ENCODE measurements around the gene KCNIP1. TPM values are rescaled to one million over a fixed set of nuclear protein-coding genes. Genes with fewer than 3 reads are reported as not detected.

The KCNIP1 gene
- 1.5 TPM for polyA plus RNA-seq (2013, experiment 1 of 2)
- polyA plus RNA-seq (2013, experiment 2 of 2) = 1.4 TPM

- Histone ChIP-seq H3K36me3 (ENCODE audit: control insufficient read depth, insufficient read depth, low read length) (no peaks in the 10 kb centered on the region), H3K27ac (ENCODE audit: low read depth, low read length, severe bottlenecking) (no peak within 1 kb of the TSS), H3K4me3 (ENCODE audit: extremely low read depth, insufficient read depth, low read length, poor library complexity, severe bottlenecking) (peak within 1 kb of the TSS; percentile 39)
Observed at GRCh38 chr5:170503990-170504596, at the start of gene KCNIP1. Gene KCNIP1, plus strand, starts transcription at chr5:170504020.

DNA sequence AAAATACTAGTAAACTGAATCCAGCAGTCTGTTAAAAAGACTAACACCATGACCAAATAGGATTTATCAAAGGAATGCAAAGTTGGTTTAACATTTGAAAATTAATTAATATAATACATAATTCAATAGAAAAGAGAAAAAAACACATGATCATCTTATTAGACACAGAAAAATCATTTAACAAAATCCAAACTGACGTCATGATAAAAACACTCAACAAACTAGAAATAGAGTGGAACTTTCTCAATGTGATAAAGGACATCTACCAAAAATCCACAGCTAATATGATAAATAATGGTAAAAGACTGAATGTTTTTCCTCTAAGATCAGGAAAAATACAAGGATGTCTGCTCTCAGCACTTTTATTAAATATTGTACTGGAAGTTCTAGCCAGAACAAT, 40.4 kb upstream of the KCNIP1 start:
- Histone ChIP-seq H3K27ac (ENCODE audit: low read depth, low read length, severe bottlenecking) (no peak overlapping the region), H3K36me3 (ENCODE audit: control insufficient read depth, insufficient read depth, low read length) (no peaks in the 10 kb centered on the region), H3K9me3 (ENCODE audit: control insufficient read depth, low read length) (no peaks in the 10 kb centered on the region), H3K4me3 (ENCODE audit: extremely low read depth, insufficient read depth, low read length, poor library complexity, severe bottlenecking) (no peak overlapping the region), H3K4me1 (ENCODE audit: control insufficient read depth, insufficient read depth, low read length, poor library complexity, severe bottlenecking) (peaks cover 10% of the 10 kb centered on the region)
- WGBS, 2 experiments (ENCODE audit: insufficient coverage in 2 of 2) = no CpG with 5 or more reads among the region's 1 CpG

More at GRCh38 chr5:170503990-170504596, at the start of gene KCNIP1:
- WGBS, 2 experiments (ENCODE audit: insufficient coverage in 2 of 2) = 4 to 5% methylated on average over 54 to 58 of the region's 65 CpGs
- peaks cover 16% of the 10 kb centered on the region for H3K4me1 ChIP-seq (ENCODE audit: control insufficient read depth, insufficient read depth, low read length, poor library complexity, severe bottlenecking)
- H3K9me3 ChIP-seq (ENCODE audit: control insufficient read depth, low read length) = no peaks in the 10 kb centered on the region

- Histone ChIP-seq H3K9me3 (ENCODE audit: control insufficient read depth, low read length) (no peaks in the 10 kb centered on the region), H3K4me3 (ENCODE audit: extremely low read depth, insufficient read depth, low read length, poor library complexity, severe bottlenecking) (no peak overlapping the region), H3K4me1 (ENCODE audit: control insufficient read depth, insufficient read depth, low read length, poor library complexity, severe bottlenecking) (peaks cover 10% of the 10 kb centered on the region), H3K27ac (ENCODE audit: low read depth, low read length, severe bottlenecking) (no peak overlapping the region), H3K36me3 (ENCODE audit: control insufficient read depth, insufficient read depth, low read length) (no peaks in the 10 kb centered on the region)
- 80 to 88% methylated on average over 8 to 10 of the region's 10 CpGs for WGBS, 2 experiments (ENCODE audit: insufficient coverage in 2 of 2)
Observed at GRCh38 chr5:170464280-170465127, 39.3 kb upstream of the KCNIP1 start.

- no peak overlapping the region for H3K4me3 ChIP-seq (ENCODE audit: extremely low read depth, insufficient read depth, low read length, poor library complexity, severe bottlenecking)
- peaks cover 10% of the 10 kb centered on the region for H3K4me1 ChIP-seq (ENCODE audit: control insufficient read depth, insufficient read depth, low read length, poor library complexity, severe bottlenecking)
- H3K36me3 ChIP-seq (ENCODE audit: control insufficient read depth, insufficient read depth, low read length) = no peaks in the 10 kb centered on the region
- H3K27ac ChIP-seq (ENCODE audit: low read depth, low read length, severe bottlenecking) = no peak overlapping the region
- no peaks in the 10 kb centered on the region for H3K9me3 ChIP-seq (ENCODE audit: control insufficient read depth, low read length)
- 100% methylated on average over 2 of the region's 3 CpGs; no CpG with 5 or more reads in 1 of the 2 experiments for WGBS, 2 experiments (ENCODE audit: insufficient coverage in 2 of 2)
Observed at GRCh38 chr5:170466553-170466952, 37.3 kb upstream of the KCNIP1 start.

GRCh38 chr5:170466988-170467707, 36.7 kb upstream of the KCNIP1 start:
- no peaks in the 10 kb centered on the region for H3K36me3 ChIP-seq (ENCODE audit: control insufficient read depth, insufficient read depth, low read length)
- H3K27ac ChIP-seq (ENCODE audit: low read depth, low read length, severe bottlenecking) = no peak overlapping the region
- peaks cover 10% of the 10 kb centered on the region for H3K4me1 ChIP-seq (ENCODE audit: control insufficient read depth, insufficient read depth, low read length, poor library complexity, severe bottlenecking)
- WGBS, 2 experiments (ENCODE audit: insufficient coverage in 2 of 2) = 70 to 77% methylated on average over 7 to 13 of the region's 13 CpGs
- H3K9me3 ChIP-seq (ENCODE audit: control insufficient read depth, low read length) = no peaks in the 10 kb centered on the region
- H3K4me3 ChIP-seq (ENCODE audit: extremely low read depth, insufficient read depth, low read length, poor library complexity, severe bottlenecking) = no peak overlapping the region

DNA sequence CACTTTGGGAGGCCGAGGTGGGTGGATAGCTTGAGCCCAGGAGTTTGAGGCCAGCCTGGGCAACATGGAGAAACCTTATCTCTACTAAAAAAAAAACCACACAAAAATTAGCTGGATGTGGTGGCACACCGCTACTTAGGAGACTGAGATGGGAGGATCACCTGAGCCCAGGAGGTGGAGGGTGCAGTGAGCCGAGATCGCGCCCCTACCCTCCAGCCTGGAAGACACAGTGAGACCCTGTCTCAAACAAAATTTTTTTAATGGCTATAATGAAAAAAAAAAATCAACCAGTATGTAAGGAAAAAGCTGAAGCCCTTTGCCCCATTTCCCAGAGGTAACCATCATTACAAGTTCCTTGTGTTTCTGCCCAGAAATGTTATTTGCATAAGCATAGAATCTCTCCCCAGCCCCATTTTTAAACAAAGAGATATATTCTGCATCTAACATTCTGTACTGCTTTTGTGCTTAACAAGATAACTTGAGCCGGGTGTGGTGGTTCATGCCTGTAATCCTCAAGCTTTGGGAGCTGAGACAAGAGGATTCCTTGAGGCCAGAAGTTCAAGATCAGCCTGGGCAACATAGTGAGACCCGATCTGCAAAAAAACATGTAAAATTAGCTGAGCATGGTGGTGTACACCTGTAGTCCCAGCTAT, 35.1 kb upstream of the KCNIP1 start:
- no peaks in the 10 kb centered on the region for H3K36me3 ChIP-seq (ENCODE audit: control insufficient read depth, insufficient read depth, low read length)
- WGBS, 2 experiments (ENCODE audit: insufficient coverage in 2 of 2) = 88 to 94% methylated on average over 2 to 4 of the region's 7 CpGs
- peaks cover 10% of the 10 kb centered on the region for H3K4me1 ChIP-seq (ENCODE audit: control insufficient read depth, insufficient read depth, low read length, poor library complexity, severe bottlenecking)
- no peaks in the 10 kb centered on the region for H3K9me3 ChIP-seq (ENCODE audit: control insufficient read depth, low read length)
- no peak overlapping the region for H3K27ac ChIP-seq (ENCODE audit: low read depth, low read length, severe bottlenecking)
- H3K4me3 ChIP-seq (ENCODE audit: extremely low read depth, insufficient read depth, low read length, poor library complexity, severe bottlenecking) = no peak overlapping the region

DNA sequence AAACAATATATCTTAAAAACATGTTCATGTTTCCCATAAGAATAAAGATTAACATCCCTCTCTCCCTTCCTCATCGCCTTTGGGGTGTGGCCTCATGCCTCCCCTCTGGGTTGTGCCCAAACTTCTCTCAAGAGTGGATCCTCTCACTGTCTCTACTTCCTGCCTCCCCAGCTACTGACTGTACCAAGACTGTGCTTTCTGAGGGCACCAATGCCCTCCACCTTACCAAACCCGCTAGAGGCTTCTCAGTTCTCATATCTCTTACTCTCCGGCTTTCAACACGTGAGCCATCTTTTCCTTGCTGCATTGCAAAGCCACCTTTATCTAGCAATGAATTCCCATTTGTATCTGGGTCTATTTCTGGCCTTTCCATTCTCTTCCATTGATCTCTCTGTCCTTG, 34.4 kb upstream of the KCNIP1 start:
- no peaks in the 10 kb centered on the region for H3K36me3 ChIP-seq (ENCODE audit: control insufficient read depth, insufficient read depth, low read length)
- H3K9me3 ChIP-seq (ENCODE audit: control insufficient read depth, low read length) = no peaks in the 10 kb centered on the region
- H3K4me1 ChIP-seq (ENCODE audit: control insufficient read depth, insufficient read depth, low read length, poor library complexity, severe bottlenecking) = peaks cover 10% of the 10 kb centered on the region
- WGBS, 2 experiments (ENCODE audit: insufficient coverage in 2 of 2) = 84 to 95% methylated on average over 4 of the region's 4 CpGs
- H3K27ac ChIP-seq (ENCODE audit: low read depth, low read length, severe bottlenecking) = no peak overlapping the region
- no peak overlapping the region for H3K4me3 ChIP-seq (ENCODE audit: extremely low read depth, insufficient read depth, low read length, poor library complexity, severe bottlenecking)

DNA sequence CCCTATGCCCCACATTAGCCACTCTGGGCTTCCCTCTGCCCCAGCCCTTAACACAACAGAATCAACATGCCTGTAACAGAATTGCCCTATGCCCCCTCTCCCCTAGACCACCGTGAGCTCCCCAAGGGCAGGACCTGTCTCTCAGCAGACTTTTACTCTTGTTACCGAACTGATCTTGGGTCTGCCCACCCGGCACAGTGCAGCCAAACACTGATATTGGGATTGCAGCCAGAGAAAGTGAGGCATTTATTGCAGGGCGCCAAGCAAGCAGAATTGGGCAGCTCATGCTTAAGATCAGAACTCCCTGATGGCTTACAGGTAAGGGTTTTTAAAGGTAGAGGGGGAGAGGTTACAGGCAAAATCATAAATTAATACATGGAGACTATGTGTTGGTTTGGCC, 33.5 kb upstream of the KCNIP1 start:
- no peak overlapping the region for H3K4me3 ChIP-seq (ENCODE audit: extremely low read depth, insufficient read depth, low read length, poor library complexity, severe bottlenecking)
- no peaks in the 10 kb centered on the region for H3K9me3 ChIP-seq (ENCODE audit: control insufficient read depth, low read length)
- H3K4me1 ChIP-seq (ENCODE audit: control insufficient read depth, insufficient read depth, low read length, poor library complexity, severe bottlenecking) = peaks cover 10% of the 10 kb centered on the region
- 77 to 92% methylated on average over 3 to 4 of the region's 4 CpGs for whole genome bisulfite sequencing, 2 experiments (ENCODE audit: insufficient coverage in 2 of 2)
- H3K27ac ChIP-seq (ENCODE audit: low read depth, low read length, severe bottlenecking) = no peak overlapping the region
- no peaks in the 10 kb centered on the region for H3K36me3 ChIP-seq (ENCODE audit: control insufficient read depth, insufficient read depth, low read length)

DNA sequence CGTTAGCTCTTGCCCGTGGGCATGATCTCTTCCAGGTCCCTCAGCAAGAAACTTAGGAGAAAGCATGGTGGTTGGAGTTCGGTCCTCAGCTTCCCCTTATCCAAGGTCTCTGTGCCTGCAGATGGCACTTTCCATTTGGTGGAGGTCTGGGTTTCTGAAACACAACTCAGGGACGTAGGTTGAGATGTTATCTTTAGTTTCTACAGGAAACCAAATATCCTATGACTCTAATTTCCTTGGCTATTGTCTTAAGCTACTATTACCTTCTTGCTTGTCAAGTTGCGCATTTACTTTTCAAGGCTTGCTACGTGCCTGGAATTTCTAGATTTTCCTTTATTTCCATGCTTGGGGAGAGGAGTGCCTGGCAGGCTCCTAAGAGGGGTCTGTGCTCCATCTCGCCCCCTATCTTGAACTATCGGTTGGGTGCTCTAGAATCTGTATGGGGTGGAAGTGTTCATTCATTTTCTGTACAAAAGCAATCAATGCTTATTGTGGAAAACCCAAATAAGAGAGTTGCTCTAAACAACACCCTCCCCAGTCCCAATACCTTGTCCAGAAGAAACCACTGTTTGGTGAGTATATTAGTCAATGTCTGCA, 32.9 kb upstream of the KCNIP1 start:
- 92 to 95% methylated on average over 4 to 5 of the region's 8 CpGs for WGBS, 2 experiments (ENCODE audit: insufficient coverage in 2 of 2)
- Histone ChIP-seq H3K4me3 (ENCODE audit: extremely low read depth, insufficient read depth, low read length, poor library complexity, severe bottlenecking) (no peak overlapping the region), H3K9me3 (ENCODE audit: control insufficient read depth, low read length) (no peaks in the 10 kb centered on the region), H3K36me3 (ENCODE audit: control insufficient read depth, insufficient read depth, low read length) (no peaks in the 10 kb centered on the region), H3K27ac (ENCODE audit: low read depth, low read length, severe bottlenecking) (no peak overlapping the region), H3K4me1 (ENCODE audit: control insufficient read depth, insufficient read depth, low read length, poor library complexity, severe bottlenecking) (peaks cover 10% of the 10 kb centered on the region)

DNA sequence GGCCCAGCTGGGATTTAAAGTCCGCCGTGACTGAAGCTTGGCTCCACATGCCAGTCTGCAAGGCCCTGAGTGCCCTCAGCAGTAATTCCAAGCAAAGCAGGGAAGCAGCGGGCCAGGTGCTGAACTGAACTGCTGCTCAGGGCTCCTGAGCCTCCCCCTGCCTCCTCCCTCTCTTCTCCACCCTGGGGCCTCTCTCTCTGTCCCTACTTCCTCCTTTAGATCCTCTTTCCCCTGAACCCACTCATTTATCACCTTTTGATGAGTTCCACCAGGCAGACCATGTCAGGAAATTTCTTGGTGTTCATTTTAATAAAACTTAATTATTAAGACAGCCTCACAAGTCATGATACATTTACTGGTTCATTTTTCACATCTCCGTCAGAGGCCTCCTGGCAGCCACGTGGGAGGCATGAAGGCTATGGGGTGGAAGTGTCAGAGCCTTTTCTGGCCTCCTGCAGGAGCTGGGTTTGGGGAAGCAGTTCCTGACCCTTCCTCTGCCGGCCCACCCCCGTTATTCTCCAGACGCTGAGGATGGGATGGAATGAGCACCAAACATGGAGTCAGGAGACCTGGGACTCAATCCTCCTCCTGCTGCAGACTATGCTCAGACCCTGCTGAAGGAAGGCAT, 32.2 kb upstream of the KCNIP1 start:
- Histone ChIP-seq H3K27ac (ENCODE audit: low read depth, low read length, severe bottlenecking) (no peak overlapping the region), H3K4me3 (ENCODE audit: extremely low read depth, insufficient read depth, low read length, poor library complexity, severe bottlenecking) (no peak overlapping the region), H3K36me3 (ENCODE audit: control insufficient read depth, insufficient read depth, low read length) (no peaks in the 10 kb centered on the region), H3K4me1 (ENCODE audit: control insufficient read depth, insufficient read depth, low read length, poor library complexity, severe bottlenecking) (peaks cover 8% of the 10 kb centered on the region), H3K9me3 (ENCODE audit: control insufficient read depth, low read length) (no peaks in the 10 kb centered on the region)
- 91 to 93% methylated on average over 6 of the region's 8 CpGs for WGBS, 2 experiments (ENCODE audit: insufficient coverage in 2 of 2)
